ENCODE results near the gene HPCA.

DNA sequence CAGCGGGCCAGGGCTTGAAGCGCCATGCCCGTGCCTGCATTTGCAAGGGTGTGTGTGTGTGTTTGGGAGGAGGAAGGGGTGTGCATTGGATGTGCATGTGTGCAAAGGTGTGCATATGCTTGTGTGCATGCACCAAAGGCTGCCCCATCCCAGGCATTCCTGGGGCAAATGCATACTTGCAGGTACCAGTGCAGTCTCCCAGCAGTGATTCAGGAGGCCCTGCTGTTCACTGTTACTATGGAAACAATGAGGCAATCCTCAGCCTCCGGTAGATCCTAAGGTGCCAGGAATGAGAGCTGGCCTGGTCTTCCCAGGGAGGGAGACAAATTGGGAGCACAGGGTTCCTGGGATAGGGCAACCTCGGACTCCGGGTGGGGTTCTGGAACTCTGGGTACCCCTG, 8.1 kb upstream of the HPCA start:
- TF ChIP-seq, protein P1, sequence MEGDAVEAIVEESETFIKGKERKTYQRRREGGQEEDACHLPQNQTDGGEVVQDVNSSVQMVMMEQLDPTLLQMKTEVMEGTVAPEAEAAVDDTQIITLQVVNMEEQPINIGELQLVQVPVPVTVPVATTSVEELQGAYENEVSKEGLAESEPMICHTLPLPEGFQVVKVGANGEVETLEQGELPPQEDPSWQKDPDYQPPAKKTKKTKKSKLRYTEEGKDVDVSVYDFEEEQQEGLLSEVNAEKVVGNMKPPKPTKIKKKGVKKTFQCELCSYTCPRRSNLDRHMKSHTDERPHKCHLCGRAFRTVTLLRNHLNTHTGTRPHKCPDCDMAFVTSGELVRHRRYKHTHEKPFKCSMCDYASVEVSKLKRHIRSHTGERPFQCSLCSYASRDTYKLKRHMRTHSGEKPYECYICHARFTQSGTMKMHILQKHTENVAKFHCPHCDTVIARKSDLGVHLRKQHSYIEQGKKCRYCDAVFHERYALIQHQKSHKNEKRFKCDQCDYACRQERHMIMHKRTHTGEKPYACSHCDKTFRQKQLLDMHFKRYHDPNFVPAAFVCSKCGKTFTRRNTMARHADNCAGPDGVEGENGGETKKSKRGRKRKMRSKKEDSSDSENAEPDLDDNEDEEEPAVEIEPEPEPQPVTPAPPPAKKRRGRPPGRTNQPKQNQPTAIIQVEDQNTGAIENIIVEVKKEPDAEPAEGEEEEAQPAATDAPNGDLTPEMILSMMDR (IDR thresholded peaks at IDR 0.05; ENCODE audit: insufficient read depth, low read length, poor library complexity, severe bottlenecking): no peak
- TF ChIP-seq EZH2phosphoT487 (conservative IDR thresholded peaks at IDR 0.05; ENCODE audit: low read length): no peak

All from SU-DHL-6 (cell line).